ENCODE data around the gene SHC1. TPM values are rescaled to one million over a fixed set of nuclear protein-coding genes. Genes with fewer than 3 reads are reported as not detected.
A peak's percentile ranks its signal among the peaks of the same experiment; 100 is the strongest.

Gene SHC1
- total RNA-seq, 2 donors from 2014 or later = 98.3 to 104 TPM

- TF ChIP-seq CTCF (IDR thresholded peaks at IDR 0.05) = no peak
- intact Hi-C loops (cut with DNase I) = no loop called here
- no peak for DNase-seq
These were observed 22.5 kb downstream of the SHC1 start for GRCh38 chr1:154948079-154948478.

GRCh38 chr1:154945962-154946850, 24.3 kb downstream of the SHC1 start:
- Histone ChIP-seq H3K27me3 (no peaks in the 10 kb centered on the region), H3K4me1 (peaks cover 7% of the 10 kb centered on the region), H3K27ac (no peak overlapping the region), H3K4me3 (no peak overlapping the region), H3K9ac (ENCODE audit: low read depth in 2 of 2, low read length in 2 of 2) (no peak overlapping the region), H3K36me3 (no peaks in the 10 kb centered on the region), H3K9me3 (no peaks in the 10 kb centered on the region)
- no peak for DNase-seq
- TF ChIP-seq CTCF (IDR thresholded peaks at IDR 0.05) = no peak
- intact Hi-C loops (cut with DNase I) = no loop called here

More at GRCh38 chr1:154948079-154948478, 22.5 kb downstream of the SHC1 start:
- no peak overlapping the region for H3K4me3 ChIP-seq
- no peaks in the 10 kb centered on the region for H3K9me3 ChIP-seq
- no peak overlapping the region for H3K9ac ChIP-seq (ENCODE audit: low read depth in 2 of 2, low read length in 2 of 2)
- H3K36me3 ChIP-seq = no peaks in the 10 kb centered on the region
- H3K4me1 ChIP-seq = peaks cover 7% of the 10 kb centered on the region
- no peak overlapping the region for H3K27ac ChIP-seq
- H3K27me3 ChIP-seq = no peaks in the 10 kb centered on the region

- Histone ChIP-seq H3K9ac (ENCODE audit: low read depth in 2 of 2, low read length in 2 of 2) (peak overlapping the region in 1 of 2 donors; percentile 23), H3K4me3 (no peak overlapping the region), H3K9me3 (no peaks in the 10 kb centered on the region), H3K36me3 (no peaks in the 10 kb centered on the region), H3K27me3 (no peaks in the 10 kb centered on the region), H3K27ac (no peak overlapping the region), H3K4me1 (peaks cover 7% of the 10 kb centered on the region)
- no peak for DNase-seq
- intact Hi-C loops (cut with DNase I) = no loop called here
- no peak for TF ChIP-seq CTCF (IDR thresholded peaks at IDR 0.05)
These were observed 25.2 kb downstream of the SHC1 start for GRCh38 chr1:154945160-154945961.

GRCh38 chr1:154944401-154945159, 26.0 kb downstream of the SHC1 start:
- H3K27ac ChIP-seq = no peak overlapping the region
- H3K4me1 ChIP-seq = peaks cover 7% of the 10 kb centered on the region
- no peak overlapping the region for H3K4me3 ChIP-seq
- peak overlapping the region in 1 of 2 donors; percentile 23 for H3K9ac ChIP-seq (ENCODE audit: low read depth in 2 of 2, low read length in 2 of 2)
- DNase-seq = no peak
- no peaks in the 10 kb centered on the region for H3K36me3 ChIP-seq
- no peak for TF ChIP-seq CTCF (IDR thresholded peaks at IDR 0.05)
- intact Hi-C loops (cut with DNase I) = no loop called here
- no peaks in the 10 kb centered on the region for H3K27me3 ChIP-seq
- H3K9me3 ChIP-seq = no peaks in the 10 kb centered on the region

Measured in colonic mucosa (tissue), 4 donors.